ENCODE measurements around the gene TSGA10.
A peak's percentile ranks its signal among the peaks of the same experiment; 100 is the strongest.
"Not testable (repeated sequence)": the region's sequence is repeated elsewhere in the genome, so short reads cannot be mapped to it uniquely, and the experiment has no call there.

TSGA10 gene

DNA sequence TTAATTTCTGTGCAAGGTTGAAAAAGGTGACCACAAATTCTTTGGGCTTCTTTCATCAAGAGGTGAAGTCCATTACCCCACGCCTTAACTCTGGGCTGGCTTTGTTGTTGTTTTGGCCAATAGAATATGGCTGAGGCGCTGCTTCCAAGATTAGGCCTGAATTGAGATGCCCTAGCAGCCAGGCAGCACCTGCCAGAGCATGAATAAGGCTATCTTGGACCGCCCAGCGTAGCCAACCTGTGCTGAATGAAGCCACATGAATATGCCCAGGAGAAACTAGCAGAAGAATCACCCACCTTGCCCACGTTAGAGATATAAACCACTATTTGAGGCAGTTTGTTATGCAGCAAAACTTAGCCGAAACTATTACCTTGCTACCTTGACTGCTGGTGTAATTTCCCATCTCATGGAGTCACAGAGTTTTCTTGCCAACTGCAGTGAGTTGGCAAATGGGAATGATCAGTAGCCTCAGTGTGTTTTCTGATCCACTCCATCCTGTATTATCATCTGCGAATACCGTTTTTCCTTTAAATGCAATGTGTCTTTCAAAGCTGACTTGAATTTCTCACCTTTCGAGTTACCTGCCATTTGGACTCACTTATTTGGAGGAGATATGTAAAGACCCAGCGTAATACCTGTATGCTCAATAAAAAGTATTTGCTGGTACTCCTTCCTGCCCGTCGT is 679 bp downstream of the TSGA10 start:
- no peak for DNase-seq

DNA sequence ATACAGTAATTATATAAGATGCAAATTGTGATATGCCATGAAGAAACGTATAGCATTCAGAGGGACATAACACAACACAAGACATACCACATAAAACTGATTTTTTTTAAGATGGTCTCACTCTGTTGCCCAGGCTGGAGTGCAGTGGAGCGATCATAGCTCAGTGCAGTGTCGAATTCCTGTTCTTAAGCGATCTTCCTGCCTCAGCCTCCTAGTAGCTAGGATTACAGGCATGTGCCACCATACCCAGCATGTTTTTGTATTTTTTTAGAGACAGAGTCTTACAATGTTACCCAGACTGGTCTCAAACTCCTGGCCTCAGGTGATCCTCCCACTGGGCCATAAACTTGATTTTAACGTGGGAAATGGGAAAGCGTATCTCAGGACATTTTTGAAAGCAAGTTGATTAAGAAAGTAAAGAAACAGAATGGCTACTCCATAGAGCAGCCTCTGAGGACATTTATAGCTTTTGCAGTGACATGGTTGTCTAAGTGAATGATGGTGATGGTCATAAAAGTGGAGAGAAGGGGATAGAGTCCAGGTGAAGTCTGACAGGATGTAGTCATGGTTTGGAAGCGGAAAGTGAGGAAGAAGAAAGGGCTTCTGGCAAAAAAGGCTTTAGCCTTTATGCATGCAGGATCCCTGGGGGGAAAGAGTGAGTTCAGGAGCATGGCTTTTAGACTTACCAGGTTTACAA is 2.4 kb downstream of the TSGA10 start:
- DNase-seq, result no peak

DNA sequence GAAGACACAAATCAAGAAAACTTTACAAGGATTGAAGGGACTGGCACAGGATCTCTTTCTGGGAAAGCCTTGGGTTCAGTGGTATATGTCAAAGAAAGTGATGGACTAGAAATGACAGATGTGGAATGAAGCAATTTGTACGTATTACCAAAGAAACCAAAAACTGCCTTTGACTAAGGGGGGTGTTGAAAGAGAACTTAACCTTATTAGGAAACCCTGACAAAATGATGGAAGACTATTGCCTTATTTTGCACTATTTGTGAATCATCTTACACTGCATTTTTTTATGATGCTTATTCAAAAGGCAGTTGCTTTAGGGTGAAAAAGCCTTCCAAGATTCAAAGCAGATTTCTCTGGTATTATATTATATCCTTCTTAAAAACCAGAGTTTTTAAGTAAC is 4.0 kb downstream of the TSGA10 start:
- DNase-seq, result no peak

DNA sequence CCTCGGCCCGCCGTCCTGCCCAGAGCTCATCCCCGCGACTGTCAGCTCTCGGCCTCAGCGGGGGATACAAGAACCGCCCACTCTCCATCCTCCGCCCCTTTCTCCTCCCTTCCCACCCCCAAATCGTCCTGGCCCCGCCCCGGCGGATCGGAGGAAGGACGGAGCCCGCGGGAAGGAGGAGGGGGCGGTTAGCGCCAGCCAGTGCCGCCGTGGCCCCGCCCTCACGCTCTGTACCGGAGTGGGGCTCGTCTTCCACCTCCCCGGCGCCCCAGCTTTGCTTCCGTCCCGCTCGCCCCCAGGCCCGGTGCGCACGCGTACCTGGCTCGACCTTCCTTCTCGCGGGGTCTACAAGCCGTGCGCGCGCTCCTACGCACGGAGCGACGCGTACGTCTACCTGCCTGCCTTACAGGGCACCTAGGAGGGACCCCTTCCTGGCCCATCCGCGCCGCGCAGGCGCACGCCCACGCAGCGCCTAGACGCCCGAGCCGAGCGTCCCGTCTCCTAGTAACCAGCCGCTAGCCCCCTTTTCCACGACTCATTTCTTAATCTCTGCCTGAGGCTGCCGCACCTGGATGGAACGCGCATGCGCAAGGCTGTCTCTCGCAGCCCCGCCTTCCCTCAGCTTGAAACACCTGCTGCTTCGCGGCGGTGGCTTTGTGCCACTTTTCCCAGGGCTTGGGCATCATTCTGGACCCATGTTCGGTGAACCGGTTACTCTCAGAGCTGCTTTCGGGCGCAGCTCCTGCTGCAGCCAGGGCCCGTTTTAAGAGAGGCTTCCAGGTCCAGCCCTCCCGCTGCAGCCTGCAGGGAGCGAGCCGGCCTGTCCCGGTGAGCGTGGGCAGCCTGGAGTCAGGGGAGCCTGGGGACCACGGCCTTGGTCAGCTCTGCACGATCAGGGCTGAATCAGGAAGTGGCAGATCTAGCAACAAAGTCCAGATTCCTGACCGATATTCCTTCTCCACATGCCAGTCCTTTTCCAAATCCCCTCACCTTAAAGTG is 13.3 kb downstream of the TSGA10 start, which contains the start of gene C2orf15:
C2orf15 (plus strand) TSS at position 598 of the 999 bp plus-strand sequence. CDS start 8,852 bp downstream, outside the sequence.
- peak; percentile 100 for DNase-seq

DNA sequence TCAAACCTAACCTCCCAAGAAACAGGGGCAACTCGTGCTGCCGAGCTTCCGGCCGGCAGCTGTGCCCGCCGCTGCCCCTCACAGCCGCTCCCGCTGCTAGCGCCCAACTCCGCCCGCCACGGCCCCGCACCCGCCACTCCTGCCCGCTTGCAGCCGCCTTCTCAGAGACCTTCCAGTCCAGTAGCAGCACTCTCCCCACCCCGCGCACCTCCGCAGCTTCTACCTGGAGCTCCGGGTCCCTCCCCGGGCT is 14.0 kb downstream of the TSGA10 start:
- DNase-seq, result peak; percentile 52

DNA sequence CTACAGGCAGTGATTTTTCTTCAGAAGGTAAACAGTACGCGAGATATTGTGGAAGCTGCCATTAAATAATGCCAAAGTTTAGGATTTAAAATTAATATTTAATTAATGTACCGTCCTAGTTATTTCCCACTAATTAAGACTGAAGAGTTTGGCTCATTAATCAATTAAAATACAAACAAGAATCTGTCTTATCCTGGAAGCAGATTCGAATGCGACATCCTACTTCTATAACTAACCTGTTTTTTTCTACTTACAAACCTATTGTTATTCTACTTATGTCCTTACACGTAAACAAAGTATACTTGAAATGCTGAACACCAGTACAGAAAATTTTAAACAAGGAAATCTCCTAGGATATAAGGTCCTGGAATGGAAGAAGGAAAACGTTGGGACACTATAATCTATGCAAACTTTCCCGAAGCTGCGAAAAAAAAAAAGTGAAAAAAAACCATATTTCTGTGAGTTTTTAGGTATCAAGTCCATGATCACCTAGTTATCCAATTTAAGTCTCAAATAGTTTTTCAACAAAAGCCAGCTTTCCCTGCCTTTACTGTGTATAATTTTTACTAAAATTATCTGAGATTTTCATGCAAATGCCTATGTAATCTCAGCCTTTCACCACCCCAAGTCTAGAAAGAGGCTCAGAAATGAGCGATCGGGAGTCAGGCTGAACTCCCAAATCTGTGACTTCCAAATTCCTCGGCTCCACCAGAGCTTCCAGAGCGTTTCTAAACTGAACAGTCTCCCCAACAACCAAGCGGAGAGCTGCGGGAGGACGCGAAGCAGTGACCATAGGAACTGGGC is 14.5 kb downstream of the TSGA10 start:
- DNase-seq, result no peak

DNA sequence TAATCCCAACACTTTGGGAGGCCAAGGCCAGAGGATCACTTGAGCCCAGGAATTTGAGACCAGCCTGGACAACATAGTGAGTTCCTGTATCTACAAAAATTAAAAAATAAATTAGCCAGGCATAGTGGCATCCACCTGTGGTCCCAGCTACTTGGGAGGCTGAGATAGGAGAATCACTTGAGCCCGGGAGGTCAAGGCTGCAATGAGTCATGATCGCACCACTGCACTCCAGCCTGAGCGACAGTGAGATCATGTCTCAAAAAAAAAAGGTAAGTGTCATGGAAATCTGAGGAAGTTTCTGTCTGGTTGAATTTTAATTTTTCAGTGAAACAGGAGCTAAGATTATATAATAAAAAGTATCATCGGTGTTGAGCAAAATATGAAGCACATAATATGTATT is 15.7 kb downstream of the TSGA10 start:
- no peak for DNase-seq

DNA sequence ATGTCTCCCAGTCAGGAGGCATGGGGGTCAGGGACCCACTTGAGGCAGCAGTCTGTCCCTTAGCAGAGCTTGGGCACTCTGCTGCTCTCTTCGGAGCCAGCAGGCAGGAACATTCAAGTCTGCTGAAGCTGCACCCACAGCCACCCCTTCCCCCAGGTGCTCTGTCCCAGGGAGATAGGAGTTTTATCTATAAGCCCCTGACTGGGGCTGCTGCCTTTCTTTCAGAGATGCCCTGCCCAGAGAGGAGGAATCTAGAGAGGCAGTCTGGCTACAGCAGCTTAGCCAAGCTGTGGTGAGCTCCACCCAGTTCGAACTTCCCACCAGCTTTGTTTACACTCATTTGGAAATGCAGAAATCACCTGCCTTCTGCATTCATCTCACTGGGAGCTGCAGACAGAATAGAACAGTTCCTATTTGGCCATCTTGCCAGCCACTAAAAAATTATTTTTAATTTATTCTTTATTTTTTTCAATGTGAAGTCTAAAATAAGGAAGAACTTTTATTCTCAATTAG is 19.6 kb downstream of the TSGA10 start:
- DNase-seq, result not testable (repeated sequence)

DNA sequence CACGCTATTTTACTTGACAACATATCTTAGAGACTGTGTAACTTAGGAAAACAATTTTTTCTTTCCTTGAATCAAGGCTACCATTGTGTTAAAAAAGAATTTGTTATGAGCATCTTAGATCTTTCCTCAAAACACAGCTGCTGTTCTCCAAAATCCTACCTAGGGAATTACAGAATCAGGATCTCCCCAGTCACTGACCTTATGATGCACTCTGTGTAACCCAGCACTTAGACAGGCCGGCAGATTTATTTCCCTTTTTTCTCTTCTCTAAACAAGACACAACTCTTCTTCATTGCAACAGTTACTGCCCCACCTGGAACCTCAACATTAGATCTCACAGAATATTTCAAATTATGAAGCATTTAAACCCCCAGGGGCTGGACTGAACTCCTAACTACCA is 26.8 kb downstream of the TSGA10 start:
- DNase-seq, result no peak

DNA sequence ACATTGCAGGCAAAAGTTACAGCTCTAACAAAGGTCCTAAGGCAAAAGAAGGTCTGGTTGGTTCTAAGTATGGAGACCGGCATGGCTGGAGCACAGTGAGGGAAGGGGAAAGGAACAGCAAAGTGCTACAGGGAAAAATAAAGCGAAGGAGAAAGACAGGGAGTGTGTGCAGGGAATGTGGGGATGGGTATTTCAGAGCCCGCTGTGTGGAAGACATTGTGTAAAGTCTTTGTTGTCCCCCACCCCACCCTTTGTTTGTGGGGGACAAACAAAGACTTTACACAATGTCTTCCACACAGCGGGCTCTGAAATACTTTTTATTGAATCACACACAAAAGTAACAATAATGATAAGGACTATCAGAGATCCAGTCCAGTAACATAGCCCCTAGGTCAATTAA is 42.1 kb downstream of the TSGA10 start:
- DNase-seq, result no peak

DNA sequence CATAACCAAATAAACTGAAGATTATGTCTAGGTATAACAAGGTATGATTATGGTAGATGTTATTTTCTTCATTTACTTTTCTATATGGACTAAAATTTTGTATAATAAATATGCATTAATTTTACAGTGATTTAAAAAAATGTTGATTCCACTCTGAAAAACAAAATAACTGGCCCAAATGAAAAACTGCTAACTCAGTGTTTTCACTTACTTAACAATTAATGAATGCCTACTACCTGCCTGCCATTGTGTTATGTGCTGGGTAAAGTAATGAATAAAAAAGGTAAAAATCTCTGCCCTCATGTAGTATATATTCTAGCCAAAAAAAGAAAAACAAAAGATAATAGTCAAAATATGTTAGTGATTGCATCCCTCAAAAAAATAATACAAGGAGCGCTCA is 42.8 kb downstream of the TSGA10 start:
- no peak for DNase-seq

DNA sequence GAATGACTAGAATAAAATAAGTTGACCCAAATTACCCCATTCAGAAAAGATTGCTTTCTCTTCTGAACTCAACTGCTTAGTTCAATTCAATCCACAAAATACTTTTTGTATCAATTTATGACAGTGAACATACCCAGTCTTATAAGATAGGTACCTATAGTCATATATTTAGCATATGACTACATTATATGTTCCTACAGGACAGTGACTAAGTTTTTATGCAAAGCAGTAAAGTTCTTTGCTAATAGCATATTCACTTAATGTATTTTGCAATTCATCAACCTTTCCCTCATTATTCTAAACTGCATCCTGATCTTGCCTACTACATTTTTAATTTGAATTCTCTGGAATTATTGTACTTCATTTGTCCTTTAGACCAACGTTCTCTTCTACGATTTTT is 43.5 kb downstream of the TSGA10 start:
- no peak for DNase-seq

DNA sequence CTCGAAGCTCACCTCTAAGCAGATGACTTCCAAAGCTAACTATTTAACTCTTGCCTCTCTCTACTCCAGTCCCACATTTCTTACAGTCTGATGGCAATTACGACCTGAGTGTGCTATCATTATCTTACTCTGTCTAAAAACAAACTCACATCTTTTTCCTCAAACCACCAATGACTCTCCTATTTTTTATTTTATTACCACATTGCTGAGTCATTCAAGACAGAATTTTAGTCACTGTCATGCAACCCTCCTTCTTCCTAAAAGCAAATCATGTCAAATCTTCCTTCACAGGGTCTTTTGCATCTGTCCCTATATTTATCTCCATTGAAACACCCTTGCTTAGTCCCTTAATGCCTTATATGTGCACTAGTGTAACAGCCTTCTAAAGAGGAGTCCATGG is 47.8 kb downstream of the TSGA10 start:
- no peak for DNase-seq

DNA sequence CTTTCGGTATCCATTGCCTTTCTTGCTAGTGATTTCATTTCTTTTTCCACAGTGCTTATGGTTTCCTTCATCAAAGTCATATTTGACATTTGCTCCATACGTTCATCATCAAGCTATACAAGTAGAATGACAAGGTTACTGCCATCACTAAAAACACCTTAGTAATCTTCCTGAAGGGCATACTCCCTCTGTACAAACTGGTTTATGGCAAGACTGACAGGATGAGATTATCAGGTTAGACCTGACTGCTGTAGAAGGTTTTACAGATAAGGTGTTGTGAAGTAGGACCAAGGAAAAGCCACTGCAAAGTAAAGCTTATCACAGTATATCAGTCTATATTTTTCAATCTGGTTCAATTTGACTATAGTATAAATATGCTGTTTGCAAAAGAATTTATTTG is 50.7 kb downstream of the TSGA10 start:
- no peak for DNase-seq

DNA sequence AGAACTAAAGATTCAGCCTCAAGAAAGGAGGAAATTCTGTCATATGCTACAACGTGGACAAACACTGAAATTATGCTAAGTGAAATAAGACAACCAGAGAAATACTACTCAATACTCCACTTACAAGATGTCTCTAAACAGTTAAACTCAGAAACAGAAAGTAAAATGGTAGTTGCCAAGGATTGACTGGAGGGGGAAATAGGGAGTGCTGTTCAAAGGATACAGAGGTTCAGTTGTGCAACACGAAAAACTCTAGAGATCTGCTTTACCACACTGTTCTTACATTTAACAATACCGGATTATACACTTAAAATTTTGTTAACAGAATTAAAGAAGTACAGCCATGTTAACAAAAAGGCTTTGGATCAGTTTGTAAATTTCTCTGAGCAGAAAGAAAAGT is 53.0 kb downstream of the TSGA10 start:
- DNase-seq, result no peak

DNA sequence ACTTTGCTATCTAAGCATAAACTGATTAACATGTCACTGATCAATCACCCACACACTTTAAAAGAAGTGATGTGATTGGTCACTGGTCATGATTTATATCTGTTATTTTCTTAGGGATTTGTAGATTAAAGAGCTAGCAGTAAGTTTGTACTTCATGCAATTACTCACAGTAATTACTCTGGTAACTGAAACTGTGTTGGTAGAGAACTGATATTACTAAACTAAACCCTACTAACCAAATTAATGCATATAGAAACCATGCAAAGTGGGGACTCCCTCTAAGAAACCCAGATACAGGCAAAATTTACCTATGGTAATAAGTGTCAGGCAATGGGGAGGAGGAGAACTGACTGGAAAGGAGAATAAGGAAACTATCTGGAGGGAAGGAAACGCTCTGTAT is 58.0 kb downstream of the TSGA10 start:
- no peak for DNase-seq

DNA sequence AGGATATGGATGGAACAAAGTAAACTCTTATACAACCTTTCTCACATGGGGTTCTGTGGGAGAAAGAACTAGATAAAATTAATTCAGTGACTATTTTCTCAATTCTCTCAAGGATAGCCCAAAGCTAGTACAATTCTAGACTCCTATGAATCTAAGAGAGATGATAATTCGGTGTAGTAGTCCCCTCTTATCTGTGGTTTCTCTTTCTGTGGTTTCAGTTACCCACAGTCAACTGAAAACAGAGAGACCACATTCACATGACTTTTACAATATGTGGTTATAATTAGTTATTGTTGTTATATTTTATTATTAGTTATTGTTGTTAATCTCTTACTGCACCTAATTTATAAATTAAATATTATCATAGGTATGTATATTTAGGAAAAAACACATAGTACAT is 66.7 kb downstream of the TSGA10 start:
- DNase-seq, result no peak

DNA sequence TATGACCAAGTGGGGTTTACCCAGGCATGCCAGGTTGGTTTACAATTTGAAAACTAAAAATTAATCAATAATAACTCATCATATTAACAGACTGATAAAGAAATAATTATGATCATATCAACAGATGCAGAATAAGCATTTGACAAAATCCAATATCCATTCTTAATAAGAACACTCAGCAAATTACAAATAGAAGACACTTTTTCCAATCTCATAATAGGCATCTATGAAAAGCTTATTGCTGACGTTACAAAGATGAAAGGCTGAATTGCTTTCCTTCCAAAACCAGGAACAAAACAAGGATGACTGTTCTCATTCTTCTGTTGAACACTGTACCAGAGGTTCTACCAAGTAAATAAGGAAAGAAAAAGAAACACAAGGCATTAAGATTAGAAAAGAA is 68.4 kb downstream of the TSGA10 start:
- DNase-seq, result no peak

DNA sequence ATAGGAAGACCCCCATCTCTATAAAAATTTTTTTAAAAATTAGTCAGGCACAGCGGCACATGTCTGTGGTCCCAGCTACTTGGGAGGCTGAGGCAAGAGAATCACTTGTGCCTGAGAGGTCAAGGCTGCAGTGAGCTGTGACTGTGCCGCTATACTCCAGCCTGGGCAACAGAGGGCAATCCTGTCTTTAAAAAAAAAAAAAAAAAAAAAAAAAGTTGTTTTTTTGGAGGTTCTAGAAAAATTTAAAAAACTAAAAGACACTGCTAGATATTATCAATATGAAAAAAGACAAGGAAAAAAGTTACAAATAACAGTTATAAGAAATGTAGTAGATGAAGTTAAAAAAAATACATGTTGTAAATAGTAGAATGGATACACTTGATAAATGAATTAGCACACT is 69.3 kb downstream of the TSGA10 start:
- DNase-seq, result no peak

DNA sequence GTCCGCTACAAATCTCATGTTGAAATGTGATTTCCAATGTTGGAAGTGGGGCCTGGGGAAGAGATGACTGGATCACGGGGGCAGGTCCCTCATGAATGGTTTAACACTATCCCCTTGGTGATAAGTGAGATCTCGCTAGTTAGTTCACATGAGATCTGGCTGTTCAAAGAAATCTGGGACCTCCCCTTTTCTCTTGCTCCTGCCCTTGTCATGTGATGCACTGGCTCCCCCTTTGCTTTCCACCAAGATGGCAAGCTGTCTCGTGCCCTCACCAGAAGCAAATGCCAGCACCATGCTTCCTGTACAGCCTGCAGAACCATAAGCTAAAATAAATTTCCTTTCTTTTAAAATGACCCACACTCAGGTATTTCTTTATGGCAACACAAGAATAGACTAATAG is 70.5 kb downstream of the TSGA10 start:
- no peak for DNase-seq

DNA sequence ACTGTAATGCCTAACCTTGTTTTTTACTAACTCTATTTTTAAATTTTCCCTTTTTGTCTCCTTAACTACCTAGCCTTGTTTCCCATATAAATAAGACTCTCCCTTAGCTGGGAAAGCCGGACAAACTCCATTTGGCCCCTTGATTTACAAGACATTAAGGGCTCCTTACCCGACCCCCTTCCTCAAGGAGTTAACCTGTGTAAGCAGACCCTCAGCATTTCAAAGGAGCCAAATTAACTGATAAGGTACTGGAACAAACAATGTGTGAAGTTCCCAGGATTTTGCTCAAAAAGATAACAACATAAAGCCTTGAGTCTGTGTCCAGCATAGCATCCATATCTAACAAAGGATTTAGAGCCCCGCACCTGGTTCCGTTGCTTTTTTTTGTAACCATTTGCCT is 72.9 kb downstream of the TSGA10 start:
- DNase-seq, result no peak

DNA sequence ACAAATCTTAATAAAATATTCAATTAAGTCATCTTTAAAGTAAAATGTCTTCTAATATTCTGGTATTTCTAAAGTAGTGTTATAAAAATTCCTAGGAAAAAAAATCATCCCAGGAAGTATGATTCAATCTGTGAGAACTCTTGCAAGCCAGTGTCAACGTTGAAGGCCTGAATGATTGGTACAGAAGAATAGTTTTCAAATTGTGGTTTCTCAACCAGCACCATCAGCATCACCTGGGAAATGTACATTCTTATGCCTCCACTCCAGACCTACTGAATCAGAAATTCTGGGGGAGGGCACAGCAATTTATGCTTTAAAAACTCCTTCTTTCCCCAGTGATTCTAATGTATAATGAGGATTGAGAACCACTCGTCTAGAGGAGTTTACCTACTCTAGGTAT is 75.5 kb downstream of the TSGA10 start:
- peak; percentile 13 for DNase-seq

DNA sequence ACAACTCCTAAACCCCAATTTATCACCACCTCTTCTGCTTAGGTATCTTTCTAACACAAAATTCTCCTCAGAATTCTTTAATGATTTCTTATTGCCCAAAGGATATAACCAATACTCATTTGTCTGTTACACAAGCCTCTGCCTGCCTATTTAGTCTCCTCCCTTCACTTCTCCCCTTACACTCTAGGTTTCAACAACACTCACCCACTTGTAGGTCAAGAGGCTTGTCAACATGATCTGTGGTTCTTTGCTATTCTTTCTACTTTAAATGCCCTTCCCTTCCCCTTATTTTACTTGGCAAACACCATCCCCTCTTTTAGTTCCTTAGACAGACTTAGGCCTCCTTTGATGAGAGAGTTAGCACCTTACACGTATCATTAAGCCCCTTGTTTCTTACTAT is 82.2 kb downstream of the TSGA10 start:
- peak; percentile 90 for DNase-seq

Measured in DMS79 (cell line).